ENCODE measurements around the gene CLPSL1. TPM values are rescaled to one million over a fixed set of nuclear protein-coding genes. Genes with fewer than 3 reads are reported as not detected.

Gene CLPSL1
- total and polyA plus RNA-seq, 12 donors, result not detected

DNA sequence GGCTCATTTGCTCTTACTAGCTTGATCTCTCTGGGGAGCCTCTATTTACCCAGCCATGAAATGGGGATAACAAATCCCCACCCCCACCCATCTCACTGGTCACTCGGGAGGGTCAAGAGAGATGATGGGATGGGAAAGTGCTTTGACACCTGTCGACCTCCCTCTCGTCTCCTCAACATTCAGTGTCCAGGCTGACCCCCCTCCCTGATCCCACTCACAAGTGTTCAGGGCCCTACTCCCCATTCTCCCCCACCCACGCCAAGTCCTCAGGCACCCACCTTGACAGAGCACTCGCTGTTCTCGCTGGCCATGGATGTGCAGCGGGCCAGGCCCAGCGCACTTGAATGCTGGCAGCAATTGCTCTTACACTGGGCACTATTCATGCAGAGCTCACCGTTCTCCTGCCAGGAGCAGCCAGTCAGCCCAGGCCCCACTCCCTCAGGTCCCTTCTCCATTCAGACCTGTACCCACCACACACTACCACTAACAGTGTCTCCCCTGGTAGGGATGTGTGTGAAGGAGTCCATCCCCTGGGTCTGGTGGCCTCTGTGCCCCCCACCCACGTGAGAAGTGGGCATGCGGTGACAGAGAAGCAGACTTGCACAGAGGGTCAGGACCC lies 14.7 kb downstream of the CLPSL1 start:
- no peaks in the 10 kb centered on the region for H3K36me3 ChIP-seq (replicated peaks in 1 of 2)
- TF ChIP-seq, protein P1, sequence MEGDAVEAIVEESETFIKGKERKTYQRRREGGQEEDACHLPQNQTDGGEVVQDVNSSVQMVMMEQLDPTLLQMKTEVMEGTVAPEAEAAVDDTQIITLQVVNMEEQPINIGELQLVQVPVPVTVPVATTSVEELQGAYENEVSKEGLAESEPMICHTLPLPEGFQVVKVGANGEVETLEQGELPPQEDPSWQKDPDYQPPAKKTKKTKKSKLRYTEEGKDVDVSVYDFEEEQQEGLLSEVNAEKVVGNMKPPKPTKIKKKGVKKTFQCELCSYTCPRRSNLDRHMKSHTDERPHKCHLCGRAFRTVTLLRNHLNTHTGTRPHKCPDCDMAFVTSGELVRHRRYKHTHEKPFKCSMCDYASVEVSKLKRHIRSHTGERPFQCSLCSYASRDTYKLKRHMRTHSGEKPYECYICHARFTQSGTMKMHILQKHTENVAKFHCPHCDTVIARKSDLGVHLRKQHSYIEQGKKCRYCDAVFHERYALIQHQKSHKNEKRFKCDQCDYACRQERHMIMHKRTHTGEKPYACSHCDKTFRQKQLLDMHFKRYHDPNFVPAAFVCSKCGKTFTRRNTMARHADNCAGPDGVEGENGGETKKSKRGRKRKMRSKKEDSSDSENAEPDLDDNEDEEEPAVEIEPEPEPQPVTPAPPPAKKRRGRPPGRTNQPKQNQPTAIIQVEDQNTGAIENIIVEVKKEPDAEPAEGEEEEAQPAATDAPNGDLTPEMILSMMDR (IDR thresholded peaks at IDR 0.05), result no peak
- TF ChIP-seq POLR2A (IDR thresholded peaks at IDR 0.05), result no peak
- intact Hi-C loops (cut with DNase I), result no loop called here
- WGBS, 4 donors, result 86 to 93% (median 89%) methylated on average over 11 of the region's 11 CpGs
- H3K4me3 ChIP-seq, result no peak overlapping the region
- H3K9me3 ChIP-seq (replicated peaks in 1 of 3), result no peaks in the 10 kb centered on the region
- no peak for DNase-seq
- H3K27ac ChIP-seq, result no peak overlapping the region
- peaks cover 3% of the 10 kb centered on the region for H3K27me3 ChIP-seq
- no peaks in the 10 kb centered on the region for H3K4me1 ChIP-seq (replicated peaks in 1 of 2)

DNA sequence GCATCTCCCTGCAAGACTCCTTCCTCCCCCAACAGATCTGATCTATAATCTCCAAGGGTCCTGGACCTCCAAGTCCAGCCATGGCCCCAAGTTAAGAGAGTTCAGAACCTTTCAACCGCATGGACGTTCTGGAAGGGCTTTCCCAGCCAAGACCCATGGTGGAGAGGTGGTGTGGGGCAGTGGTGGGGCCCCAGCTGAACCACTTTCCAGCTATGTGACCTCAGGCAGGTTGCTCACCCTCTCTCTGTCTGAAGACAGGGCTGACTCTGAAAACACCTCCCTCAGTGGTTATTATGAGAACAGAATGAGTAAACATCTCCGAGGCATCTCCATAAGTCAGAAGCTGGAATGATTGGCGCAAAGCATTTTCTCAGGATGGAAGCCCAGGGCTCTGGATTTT lies 15.4 kb downstream of the CLPSL1 start:
- no peaks in the 10 kb centered on the region for H3K36me3 ChIP-seq (replicated peaks in 1 of 2)
- no peak overlapping the region for H3K4me3 ChIP-seq
- no peaks in the 10 kb centered on the region for H3K4me1 ChIP-seq (replicated peaks in 1 of 2)
- no peaks in the 10 kb centered on the region for H3K9me3 ChIP-seq (replicated peaks in 1 of 3)
- peaks cover 3% of the 10 kb centered on the region for H3K27me3 ChIP-seq
- 75 to 90% (median 83%) methylated on average over 4 of the region's 4 CpGs for WGBS, 4 donors
- no peak overlapping the region for H3K27ac ChIP-seq
- intact Hi-C loops (cut with DNase I), result no loop called here
- TF ChIP-seq, protein P1 (IDR thresholded peaks at IDR 0.05), result no peak
- TF ChIP-seq POLR2A (IDR thresholded peaks at IDR 0.05), result no peak
- no peak for DNase-seq

DNA sequence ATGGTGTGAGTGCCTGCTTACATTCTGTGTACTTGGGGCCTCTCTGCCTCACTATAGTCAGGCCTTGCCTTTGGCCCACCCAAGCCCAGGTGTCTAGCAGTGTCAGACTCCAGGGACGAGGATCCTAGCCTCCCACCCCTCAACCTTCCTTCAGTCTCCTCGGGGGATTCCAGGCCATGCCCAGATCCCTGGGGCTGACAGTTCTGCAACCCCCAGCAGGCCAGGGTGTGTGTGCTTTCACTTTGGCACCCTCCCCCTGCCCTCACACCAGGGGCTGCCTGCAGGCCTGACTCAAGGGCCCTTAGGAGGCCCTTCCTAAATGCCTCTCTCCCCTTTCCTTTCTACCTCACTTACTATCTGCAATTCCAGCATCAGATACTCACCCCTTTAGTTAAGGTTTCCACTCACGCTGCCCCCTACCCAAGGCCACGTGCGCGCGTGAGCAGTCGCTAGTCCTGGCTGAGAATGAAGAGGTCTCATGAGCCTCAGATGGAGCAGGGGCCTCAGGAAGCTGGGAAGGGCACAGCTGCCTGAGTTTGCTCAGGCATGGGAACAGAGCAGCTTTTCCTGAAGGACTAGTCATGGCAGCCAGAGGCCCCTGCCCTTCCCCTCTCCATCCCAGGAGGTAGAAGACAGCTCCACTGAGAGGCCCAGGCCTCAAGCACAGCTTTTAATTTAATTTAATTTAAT lies 17.2 kb downstream of the CLPSL1 start:
- Histone ChIP-seq H3K36me3 (replicated peaks in 1 of 2) (no peaks in the 10 kb centered on the region), H3K4me1 (replicated peaks in 1 of 2) (no peaks in the 10 kb centered on the region), H3K9me3 (replicated peaks in 1 of 3) (no peaks in the 10 kb centered on the region), H3K27me3 (no peaks in the 10 kb centered on the region), H3K4me3 (no peak overlapping the region), H3K27ac (no peak overlapping the region)
- DNase-seq, result no peak
- TF ChIP-seq POLR2A (IDR thresholded peaks at IDR 0.05), result no peak
- TF ChIP-seq, protein P1 (IDR thresholded peaks at IDR 0.05), result no peak
- intact Hi-C loops (cut with DNase I), result no loop called here
- 81 to 89% (median 84%) methylated on average over 8 of the region's 8 CpGs for WGBS, 4 donors

DNA sequence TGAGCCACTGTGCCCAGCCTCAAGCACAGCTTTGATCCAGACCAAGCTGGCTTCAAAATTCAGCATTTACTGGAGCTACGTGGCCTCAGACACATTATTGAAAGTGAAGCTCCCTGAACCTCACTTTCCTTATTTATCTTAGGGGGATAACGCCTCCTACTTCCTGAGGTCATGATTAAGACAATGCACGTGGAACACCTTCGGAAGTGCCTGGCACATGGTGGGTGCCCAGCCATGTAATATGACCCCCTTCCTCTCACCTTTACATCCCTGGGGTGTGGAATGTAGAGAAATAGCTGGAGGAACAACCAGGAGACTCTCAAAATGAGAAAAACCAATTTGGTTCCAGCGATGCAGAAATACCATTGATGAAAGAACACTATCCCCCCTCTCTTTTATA lies 17.9 kb downstream of the CLPSL1 start:
- Histone ChIP-seq H3K36me3 (replicated peaks in 1 of 2) (no peaks in the 10 kb centered on the region), H3K4me3 (no peak overlapping the region), H3K9me3 (replicated peaks in 1 of 3) (no peaks in the 10 kb centered on the region), H3K27ac (no peak overlapping the region), H3K4me1 (replicated peaks in 1 of 2) (no peaks in the 10 kb centered on the region), H3K27me3 (no peaks in the 10 kb centered on the region)
- WGBS, 4 donors, result 78 to 84% (median 80%) methylated on average over 5 of the region's 5 CpGs
- intact Hi-C loops (cut with DNase I), result no loop called here
- TF ChIP-seq POLR2A (IDR thresholded peaks at IDR 0.05), result no peak
- TF ChIP-seq, protein P1 (IDR thresholded peaks at IDR 0.05), result no peak
- no peak for DNase-seq
